Esophagus muscularis mucosa (tissue), 3 donors: ENCODE data around the gene ANKRD13B.

ENCODE experiments used
- CTCF ChIP-seq, 3 experiments: fragments of 200-600 bp in 2 of 3; fragments of 450-650 bp in 1 of 3; sonication (generic) in 2 of 3; IDR thresholded peaks; one replicate each; pipeline ENCODE4 v1.5.1; 2017 to 2019; ENCODE audit warnings: antibody characterized with exemption in 3 of 3, mild to moderate bottlenecking in 2 of 3, moderate library complexity in 1 of 3
- POLR2A ChIP-seq: fragments of 450-650 bp; IDR thresholded peaks from one replicate; pipeline ENCODE4 v1.6.1; 2017; ENCODE audit warnings: antibody characterized with exemption, moderate library complexity, mild to moderate bottlenecking, low read depth

- no peak for TF ChIP-seq POLR2A
- TF ChIP-seq CTCF (IDR thresholded peaks at IDR 0.05): no peak
These were observed 32.3 kb downstream of the ANKRD13B start for GRCh38 chr17:29625037-29625750.
